Activated CD4-positive, alpha-beta T cell treated with anti-CD3 and anti-CD28 coated beads, Interleukin-2, Interleukin-6, amounts not matched to agents 100 ng/mL and 50 ng/mL, durations not matched to agents 16 hours and 8 hours (primary cell): ENCODE measurements around the gene TSNAX.
A peak's percentile ranks its signal among the peaks of the same experiment; 100 is the strongest.
"Not testable (repeated sequence)": the region's sequence is repeated elsewhere in the genome, so short reads cannot be mapped to it uniquely, and the experiment has no call there.

Experiments used
- DNase-seq: peaks from one replicate; pipeline ENCODE4 v3.0.0-alpha.2; 2020

TSNAX gene, protein sequence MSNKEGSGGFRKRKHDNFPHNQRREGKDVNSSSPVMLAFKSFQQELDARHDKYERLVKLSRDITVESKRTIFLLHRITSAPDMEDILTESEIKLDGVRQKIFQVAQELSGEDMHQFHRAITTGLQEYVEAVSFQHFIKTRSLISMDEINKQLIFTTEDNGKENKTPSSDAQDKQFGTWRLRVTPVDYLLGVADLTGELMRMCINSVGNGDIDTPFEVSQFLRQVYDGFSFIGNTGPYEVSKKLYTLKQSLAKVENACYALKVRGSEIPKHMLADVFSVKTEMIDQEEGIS

DNA sequence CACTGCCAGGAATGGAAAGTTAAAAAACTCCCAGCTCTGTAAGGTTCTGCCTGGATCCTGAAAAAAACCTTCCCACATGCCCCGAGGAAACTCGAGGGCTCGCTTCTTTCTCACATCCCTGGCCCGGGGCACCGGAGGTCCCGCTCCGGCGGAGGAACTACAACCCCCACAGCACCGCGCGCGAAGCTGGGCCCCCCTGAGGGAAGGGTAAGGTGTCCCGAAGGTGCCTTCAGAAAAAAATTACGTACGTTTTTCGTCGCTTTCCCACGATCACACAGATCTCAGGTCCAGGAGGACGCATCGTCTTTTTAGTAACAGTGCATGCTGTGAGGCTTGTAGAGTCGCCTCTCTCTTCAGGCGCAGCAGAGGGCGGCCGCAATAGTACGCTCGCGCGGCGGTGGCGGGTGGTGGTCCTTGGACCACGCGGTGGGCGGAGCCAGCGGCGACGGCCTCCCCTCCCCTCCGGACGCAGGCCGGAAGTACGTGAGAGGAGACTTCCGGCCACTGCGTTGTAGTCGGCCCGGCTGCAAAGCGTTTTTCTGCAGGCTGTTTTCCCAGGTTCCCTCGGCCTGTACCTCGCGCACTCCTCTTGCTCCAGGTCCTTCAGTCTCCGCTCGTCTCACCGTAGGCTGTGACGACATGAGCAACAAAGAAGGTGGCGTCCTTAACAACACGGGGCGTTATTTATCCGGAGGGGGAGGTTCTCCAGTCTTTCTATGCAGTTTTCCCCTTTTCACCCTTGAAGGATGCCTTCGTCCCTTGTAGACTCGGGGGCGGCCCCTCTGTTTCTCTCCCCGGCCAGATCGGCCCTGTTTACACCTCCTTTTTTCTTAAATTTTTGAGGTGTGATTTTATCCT lies at the start of gene TSNAX:
Gene TSNAX, plus strand, starts transcription at position 498 of the 858 bp plus-strand sequence. Its CDS starts 142 bp downstream, at position 640.
- peak; percentile 93 for DNase-seq

DNA sequence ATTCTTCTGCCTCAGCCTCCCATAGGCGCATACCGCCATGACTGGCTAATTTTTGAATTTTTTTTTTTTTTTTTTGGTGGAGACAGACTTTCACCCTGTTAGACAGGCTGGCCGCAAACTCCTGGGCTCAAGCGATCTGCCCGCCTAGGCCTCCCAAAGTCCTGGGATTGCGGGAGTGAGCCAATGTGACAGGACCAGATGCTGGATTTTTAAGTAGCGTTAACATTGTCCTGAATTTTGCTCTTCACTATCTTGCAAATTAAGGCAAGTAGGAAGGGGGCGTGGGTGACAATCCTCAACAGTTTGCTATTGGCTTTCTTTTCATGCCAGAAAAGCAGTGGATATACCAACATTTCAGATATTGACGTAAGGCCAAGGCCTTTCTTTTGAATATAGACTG lies 49.7 kb upstream of the TSNAX start:
- DNase-seq, result no peak

DNA sequence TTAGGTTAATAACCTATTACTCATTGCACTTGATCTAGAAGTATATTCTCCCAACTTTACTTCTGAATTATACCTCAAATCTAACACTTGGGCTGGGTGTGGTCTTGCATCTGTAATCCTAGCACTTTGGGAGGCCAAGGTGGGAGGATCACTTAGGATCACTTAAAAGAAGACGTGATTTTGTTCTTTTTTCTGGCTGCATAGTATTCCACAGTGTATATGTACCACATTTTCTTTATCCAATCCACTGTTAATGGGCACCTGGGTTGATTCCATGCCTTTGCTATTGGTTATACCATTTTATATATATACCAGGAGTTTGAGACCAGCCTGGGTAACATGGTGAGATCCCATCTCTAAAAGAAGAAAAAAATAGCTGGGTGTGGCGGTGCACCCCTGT lies 48.5 kb upstream of the TSNAX start:
- DNase-seq, result no peak

DNA sequence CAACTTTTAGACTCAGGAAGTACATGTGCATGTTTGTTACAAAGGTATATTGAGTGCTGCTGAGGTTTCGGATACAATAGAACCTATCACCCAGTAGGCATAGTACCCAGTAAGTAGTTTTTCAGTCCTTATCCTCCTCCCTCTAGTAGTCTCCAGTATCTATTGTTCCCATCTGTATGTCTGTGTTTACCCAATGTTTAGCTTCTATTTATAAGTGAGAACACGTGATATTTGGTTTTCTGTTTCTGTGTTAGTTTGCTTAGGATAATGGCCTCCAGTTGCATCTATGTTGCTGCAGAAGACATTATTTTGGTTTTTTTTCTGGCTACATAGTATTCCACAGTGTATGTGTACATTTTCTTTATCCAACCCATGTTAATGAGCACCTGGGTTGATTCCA lies 47.2 kb upstream of the TSNAX start:
- DNase-seq, result no peak

DNA sequence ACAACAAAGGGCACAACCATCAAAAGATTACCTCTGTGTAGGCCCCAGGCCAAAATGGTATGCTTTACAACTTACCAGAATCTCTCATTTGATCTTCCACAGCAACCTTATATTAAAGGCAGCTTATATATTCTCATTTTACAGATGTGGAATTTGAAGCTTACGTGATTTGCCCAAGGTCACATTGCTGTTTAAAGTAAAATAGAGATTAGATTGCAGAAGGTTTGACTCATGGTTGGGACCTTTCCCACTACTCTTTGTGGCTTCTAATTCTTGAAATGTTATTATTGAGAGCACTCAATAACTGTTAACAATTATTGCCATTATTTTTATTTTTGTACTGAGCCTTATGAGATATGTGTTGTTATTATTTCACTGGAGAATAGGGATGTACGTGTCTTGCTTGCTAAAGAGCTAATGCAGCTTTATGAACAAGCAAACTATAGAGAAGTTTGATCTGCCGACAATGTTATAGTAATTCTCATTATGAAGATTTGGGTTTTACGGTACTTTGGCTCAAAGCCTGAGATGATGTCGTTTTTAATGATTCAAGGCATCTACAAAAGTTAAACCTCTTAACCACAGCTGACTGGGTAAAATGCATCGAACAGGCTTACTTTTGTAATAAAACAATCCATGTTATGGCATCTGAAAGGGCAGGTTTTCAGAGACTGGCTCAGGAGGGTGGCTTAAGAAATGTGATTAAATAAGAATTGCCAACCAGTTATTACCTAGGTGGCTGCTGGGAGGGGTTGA lies 43.3 kb upstream of the TSNAX start:
- DNase-seq, result no peak

DNA sequence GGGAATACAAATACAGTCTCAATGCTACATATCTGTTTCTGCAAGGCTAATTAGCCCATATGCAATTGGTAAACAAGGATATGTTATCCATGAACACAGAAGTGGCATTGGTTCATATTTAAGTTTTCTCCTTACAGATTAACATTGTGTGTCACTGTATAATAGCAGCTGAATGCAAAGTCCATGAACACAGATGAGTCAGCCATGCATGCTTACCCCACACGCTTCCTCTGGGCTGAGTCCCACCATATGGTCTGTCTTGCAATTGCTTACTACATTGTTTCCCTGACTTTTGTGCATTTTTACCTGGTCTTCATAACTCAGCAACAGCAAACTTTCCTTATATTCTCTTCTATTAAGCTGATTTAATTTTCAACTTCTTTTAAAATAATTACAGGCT lies 41.5 kb upstream of the TSNAX start:
- DNase-seq, result no peak

DNA sequence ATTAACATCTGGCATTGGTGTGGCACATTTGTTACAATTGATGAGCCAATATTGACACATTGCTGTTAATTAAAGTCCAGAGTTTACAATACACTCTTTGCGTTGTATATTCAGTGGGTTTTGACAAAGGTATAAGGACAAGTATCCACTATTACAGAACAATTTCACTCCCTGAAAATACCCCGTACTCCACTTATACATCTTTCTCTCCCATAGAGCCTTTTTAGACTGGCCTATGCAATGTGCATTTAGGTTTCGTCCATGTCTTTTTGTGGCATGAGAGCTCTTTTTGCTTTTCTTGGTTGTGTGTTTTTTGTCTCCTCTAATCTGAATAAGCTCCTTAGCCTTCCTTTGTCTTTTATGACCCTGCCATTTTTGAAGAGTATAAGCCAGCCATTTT lies 40.6 kb upstream of the TSNAX start:
- DNase-seq, result no peak

DNA sequence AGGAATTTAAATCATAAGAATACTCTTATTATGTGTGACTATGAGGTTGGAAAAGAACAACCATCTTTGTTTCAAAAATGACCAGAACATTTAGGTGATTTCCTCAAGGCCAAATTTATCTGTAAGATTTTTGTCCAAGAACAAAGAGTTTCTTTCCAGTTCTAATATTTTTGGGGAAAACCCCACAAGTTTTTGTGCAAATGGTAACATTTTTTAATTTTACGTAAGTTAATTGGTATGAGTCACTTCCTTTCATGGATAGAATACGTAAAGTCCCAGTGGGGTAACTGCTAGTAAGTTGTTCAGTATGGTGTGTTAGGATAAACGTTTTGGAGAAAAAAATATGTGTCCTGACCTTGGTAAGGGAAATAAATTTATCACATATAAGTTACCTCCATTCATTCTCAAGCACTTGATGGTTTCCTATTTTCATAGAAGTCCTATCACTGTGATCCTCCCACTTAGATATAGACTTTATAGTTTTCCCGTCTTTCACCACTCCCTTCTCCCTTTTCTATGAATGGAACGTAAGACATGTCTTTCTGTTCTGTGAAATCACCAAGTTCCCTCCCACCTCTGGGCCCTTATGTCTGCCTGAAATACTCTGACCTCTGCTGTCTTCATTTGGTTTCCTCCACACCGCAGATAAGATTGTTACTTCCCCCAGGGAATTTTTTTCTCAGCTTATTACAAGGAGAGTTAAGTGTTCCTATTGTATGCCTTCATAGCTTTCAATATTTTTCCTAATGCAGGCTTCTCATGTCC lies 34.9 kb upstream of the TSNAX start:
- DNase-seq, result no peak

DNA sequence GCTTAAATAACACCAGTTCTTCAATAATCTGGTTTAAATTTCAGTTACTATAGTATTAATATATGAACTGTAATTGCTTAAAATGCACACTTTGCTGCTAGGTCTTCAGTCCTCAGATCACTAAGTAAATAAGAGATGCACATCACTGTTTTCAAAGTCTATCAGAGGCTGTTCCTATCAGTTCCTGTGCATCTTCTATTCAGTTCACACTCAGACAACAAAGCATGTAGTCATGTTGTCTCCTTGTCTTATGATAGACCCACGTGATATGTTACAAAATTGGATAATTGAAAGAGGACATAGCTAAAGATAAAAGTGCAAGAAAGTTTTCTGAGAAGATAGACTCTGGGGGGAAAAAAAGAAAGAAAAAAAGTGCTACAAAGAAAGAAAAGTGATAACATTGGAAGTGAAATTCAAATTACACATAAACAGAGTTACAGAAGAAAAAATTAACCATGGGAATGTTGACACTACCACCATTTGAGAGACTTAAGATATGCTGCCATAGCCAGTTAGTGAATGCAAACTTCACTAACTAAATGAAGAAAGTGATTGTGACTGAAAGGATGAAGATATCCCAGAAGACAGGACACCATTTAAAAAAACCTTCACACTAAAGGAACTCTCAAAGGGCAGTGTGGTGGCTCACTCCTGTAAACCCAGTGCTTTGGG lies 33.9 kb upstream of the TSNAX start:
- no peak for DNase-seq

DNA sequence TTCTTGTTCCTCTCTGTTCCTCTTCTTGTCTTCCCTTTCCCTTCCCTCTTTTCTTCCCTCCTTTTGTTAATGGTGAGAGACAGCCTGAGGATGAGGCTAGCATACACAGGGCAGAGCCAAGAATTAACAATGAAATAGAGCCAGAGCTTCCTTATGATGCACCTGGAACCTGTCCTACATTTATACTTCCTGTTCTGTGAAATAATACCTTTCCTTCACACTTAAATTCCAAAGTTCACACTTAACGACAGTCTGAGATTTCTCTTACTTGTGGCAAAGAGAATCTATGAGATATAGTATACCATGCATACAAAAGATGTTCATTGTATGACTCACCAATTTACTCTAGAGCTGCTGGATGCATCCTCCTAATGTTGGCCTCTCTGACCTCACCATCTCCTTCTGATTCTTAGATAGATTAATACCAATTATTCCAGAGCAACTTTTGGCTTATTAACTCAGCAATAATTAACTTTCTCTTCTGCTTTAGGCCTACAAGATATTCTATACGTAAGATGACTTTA lies 30.8 kb upstream of the TSNAX start:
- DNase-seq, result no peak

DNA sequence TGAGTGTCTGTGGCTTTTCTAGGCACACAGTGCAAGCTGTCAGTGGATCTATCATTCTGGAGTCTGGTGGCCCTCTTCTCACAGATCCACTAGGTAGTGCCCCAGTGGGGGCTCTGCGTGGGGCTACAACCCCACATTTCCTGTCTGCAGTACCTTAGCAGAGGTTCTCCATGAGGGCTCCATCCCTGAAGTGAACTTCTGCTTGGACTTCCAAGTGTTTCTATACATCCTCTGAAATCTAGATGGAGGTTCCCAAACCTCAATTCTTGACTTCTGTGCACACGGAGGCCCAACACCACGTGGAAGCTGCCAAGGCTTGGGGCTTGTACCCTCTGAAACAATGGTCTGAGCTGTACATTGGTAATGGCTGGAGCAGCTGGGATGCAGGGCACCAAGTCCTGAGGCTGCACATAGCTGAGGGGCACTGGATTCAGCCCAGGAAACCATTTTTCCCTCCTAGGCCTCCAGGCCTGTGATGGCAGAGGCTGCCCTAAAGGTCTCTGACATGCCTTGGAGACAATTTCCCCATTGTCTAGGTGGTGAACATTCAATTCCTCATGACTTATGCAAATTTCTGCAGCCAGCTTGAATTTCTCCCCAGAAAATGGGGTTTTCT lies 29.2 kb upstream of the TSNAX start:
- DNase-seq, result no peak

DNA sequence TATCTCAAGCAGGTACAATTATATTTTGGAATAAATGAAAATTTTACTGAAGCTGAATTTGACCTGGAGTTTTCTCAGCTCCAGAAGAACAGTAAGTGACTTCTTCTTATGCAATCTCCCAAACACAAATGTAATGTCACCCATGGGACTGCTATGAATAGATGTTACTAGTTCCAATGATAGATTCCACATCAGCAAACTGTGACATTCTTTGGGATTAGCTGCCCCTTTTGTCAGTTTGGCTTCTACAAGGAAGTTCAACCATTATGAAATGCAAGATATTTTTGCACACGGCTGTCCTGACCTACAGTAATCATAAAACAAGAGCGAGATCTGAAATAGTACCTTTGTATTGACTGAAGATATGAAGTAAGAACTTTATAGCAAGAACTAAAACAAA lies 27.8 kb upstream of the TSNAX start:
- DNase-seq, result no peak

DNA sequence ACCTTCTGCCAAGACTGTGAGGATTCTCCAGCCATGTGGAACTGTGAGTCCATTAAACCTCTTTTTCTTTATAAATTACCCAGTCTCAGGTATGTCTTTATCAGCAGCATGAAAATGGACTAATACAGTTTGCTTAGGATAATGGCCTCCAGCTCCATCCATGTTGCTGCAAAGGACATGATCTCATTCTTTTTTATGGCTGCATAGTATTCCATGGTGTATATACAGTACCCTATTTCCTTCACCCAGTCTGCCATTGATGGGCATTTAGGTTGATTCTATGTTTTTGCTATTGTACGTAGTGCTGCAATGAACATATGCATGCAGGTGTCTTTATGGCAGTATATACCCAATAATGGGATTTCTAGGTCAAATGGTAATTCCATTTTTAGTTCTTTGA lies 25.3 kb upstream of the TSNAX start:
- not testable (repeated sequence) for DNase-seq

DNA sequence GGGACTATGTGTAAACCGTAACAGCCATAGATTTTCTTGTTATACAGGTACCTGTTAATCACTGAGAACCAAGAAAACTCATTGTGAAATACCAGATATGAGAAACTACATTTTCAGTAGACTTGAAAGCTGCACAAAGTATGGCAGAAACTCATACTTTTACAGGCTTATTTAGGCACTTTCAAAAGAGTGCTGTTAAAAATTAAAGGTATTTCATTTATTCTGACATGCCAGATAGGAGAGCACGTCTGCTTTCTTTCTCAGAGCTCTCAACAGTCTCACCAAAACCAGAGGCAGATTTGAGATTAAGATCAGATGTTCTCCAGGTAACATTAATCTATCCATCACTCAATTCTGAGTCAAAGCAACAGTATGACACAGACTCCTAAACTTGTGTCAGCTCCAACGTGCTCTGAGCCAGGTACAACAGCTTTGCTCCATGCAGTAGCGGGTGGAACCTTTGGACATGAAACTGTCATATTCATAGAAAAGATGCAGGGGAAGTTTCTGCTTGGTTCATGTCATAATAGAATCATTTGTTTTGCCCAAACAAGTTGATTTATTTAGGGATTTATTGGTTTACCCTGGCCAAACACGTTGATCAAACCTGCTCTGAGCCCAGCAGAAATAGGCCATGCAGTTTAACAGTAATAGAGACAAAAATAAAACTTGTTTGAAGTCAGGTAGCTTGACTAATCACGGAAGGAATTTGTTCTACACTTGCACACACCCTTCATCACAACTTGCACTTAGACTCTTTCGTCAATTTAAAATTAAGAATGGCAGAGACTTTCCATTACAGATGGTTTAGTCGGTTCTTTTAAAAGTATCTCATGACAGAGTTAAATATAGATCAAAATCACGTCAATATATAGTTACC lies 20.8 kb upstream of the TSNAX start:
- DNase-seq, result peak; percentile 35

DNA sequence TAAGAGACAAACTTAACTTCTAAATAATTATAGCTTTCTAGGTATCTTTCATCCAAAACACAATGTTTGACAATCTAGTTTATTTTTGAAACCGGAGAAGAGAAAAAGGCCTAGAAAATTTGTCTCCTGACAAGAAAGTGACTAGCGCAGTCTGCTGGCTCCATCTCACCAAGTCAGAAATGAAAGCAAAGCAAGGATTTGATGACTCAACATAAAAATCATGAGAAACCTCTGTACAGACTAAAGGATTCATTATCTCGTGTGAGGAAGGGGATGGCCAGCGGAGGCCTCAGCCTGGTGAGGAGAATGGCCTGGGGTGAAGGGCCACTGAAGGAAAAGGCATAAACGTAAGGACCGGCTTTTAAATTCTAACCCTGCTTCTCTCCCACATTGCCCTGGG lies 20.0 kb upstream of the TSNAX start:
- no peak for DNase-seq

DNA sequence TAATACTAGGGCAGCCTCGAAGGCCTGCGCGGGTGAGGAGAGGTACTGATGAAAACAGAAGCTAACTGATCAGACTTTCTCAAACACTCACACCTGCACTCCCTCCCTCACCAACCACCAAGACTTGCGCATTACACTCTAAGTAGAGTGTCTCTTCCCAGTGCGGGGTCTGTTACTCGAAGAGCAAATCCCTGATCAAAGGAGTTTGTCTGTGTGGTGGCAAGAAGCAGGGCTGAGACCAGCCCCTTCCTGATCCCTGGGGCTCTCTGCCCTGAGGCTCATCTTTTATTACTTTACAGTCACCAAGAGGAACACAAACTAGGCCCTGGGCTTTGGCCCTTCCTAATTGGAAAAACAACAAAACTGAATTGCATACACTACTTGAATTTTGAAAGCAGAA lies 19.5 kb upstream of the TSNAX start:
- no peak for DNase-seq

DNA sequence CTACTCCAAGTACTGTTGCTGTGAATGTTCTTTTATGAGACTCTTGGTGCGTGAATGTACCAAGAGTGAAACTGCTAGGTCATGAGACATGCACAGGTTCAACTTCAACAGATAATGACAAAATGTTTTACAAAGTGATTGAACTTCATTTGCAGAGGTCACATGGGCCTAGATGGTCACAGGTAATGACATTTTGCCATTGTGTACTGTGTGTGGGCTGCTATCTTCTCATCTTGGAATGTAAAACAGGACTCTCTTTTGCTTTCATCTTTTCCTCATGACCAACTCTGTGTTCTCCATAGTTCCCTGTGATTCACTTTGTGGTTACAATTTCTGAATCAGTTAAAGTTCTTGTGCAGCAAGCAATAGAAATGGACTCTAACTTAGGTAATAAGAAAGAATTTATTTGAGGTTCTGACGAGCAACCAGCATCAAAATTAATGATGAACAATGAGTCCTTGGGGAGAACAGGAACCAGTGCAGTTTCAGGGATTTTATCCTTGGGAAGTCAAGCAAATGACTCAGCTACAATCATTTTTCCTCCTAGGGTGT lies 16.2 kb upstream of the TSNAX start:
- DNase-seq, result no peak

DNA sequence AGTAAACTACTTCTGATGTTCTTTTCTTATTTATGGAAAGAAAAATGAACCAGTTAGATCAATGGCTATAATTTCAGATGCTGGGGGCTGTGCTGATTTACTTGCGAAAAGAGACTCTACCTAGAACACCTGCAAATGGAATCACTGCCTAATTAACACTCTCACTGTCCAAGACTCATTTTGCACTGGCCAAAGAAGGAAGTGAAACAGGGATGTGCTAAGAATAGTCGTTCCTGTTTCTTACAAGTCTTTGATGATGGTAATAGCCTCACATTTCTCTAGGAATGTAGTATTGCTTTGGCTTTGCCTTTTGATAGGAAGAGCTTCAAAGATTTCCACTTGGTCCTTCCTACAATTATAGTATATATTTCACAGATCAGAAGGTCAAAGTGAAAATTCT lies 12.7 kb upstream of the TSNAX start:
- DNase-seq, result no peak

DNA sequence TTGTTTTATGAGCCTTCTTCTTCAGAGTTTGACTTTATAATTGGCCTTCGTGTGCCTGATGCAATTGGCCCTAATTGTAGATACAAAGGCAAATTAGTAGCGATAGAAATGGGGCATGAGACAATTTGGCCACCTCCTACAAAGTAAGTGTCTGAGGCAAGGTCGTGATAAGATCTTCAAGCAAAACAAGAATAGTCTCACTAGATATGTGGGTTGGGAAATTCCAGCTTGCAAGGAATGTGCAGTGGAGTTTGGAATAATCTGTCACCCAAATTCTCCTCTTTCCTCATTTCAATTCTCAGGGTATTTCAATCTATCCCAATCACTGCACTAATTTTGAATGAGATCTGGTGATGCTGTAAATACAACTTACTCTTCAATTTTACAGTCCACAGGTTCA lies 11.4 kb upstream of the TSNAX start:
- DNase-seq, result no peak

DNA sequence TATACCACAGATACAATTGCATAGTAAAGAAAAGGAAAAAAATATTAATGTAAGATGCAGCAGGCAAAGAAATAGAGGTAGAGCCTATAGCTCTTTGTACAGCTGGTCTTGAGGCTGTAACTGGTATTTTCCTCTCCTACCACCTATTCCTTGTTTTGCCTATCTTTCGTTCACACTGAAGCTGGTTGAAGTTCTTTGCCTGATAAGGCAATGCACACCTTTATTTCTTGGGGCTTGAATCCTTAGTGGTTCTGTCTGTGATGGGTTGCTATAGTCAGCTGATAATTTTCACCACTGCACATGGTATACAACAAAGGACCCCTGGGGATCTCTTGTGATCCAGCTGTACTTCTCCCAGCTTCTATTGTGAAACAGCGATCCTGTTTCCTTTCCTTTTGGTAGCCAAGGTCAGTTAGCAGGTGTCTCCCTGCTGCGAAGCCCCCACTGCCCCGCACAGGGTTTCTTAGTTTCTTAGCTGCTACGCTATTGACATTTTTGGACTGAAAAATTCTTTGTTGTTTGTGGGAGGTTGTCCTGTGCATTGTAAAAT lies 9.9 kb upstream of the TSNAX start:
- DNase-seq, result no peak
